ENCODE data around the gene TM4SF20. TPM values are rescaled to one million over a fixed set of nuclear protein-coding genes. Genes with fewer than 3 reads are reported as not detected.

Gene TM4SF20
- polyA plus RNA-seq, 1 experiment = 1.1 TPM

- DNase-seq (ENCODE audit: low read depth, low spot score) = no peak
- CTCF ChIA-PET = interaction anchor here (1.6 kb wide), 1 partner anchor 86 kb away, joined by 3 read pairs; no protein-coding TSS in a partner anchor
- TF ChIP-seq CTCF (IDR thresholded peaks at IDR 0.05; ENCODE audit: low read depth, low read length) = no peak
- Histone ChIP-seq H3K27ac (ENCODE audit: low read depth, low read length) (no peak overlapping the region), H3K9me3 (ENCODE audit: control insufficient read depth, insufficient read depth, low read length) (peaks cover 7% of the 10 kb centered on the region), H3K27me3 (ENCODE audit: control insufficient read depth, insufficient read depth, low read length) (no peaks in the 10 kb centered on the region), H3K4me3 (ENCODE audit: low read depth, low read length) (peak overlapping the region; percentile 87)
- POLR2A ChIA-PET = no interaction called here
These were observed 54.5 kb downstream of the TM4SF20 start for GRCh38 chr2:227324642-227324994.

GRCh38 chr2:227323818-227324217 is 55.3 kb downstream of the TM4SF20 start:
- CTCF ChIA-PET = interaction anchor here (1.6 kb wide), 1 partner anchor 85 kb away, joined by 3 read pairs; no protein-coding TSS in a partner anchor

GRCh38 chr2:227322530-227323205 is 56.4 kb downstream of the TM4SF20 start:
- Histone ChIP-seq H3K27ac (ENCODE audit: low read depth, low read length) (no peak overlapping the region), H3K9me3 (ENCODE audit: control insufficient read depth, insufficient read depth, low read length) (peaks cover 7% of the 10 kb centered on the region), H3K27me3 (ENCODE audit: control insufficient read depth, insufficient read depth, low read length) (no peaks in the 10 kb centered on the region), H3K4me3 (ENCODE audit: low read depth, low read length) (no peak overlapping the region)
- no peak for TF ChIP-seq CTCF (IDR thresholded peaks at IDR 0.05; ENCODE audit: low read depth, low read length)
- no peak for DNase-seq (ENCODE audit: low read depth, low spot score)
- ChIA-PET POLR2A (no interaction called here), CTCF (no interaction called here)

More at GRCh38 chr2:227323818-227324217, 55.3 kb downstream of the TM4SF20 start:
- POLR2A ChIA-PET = no interaction called here
- peaks cover 7% of the 10 kb centered on the region for H3K9me3 ChIP-seq (ENCODE audit: control insufficient read depth, insufficient read depth, low read length)
- H3K27me3 ChIP-seq (ENCODE audit: control insufficient read depth, insufficient read depth, low read length) = no peaks in the 10 kb centered on the region
- no peak overlapping the region for H3K4me3 ChIP-seq (ENCODE audit: low read depth, low read length)
- H3K27ac ChIP-seq (ENCODE audit: low read depth, low read length) = no peak overlapping the region
- DNase-seq (ENCODE audit: low read depth, low spot score) = no peak
- no peak for TF ChIP-seq CTCF (IDR thresholded peaks at IDR 0.05; ENCODE audit: low read depth, low read length)

GRCh38 chr2:227320305-227321094 is 58.6 kb downstream of the TM4SF20 start:
- Histone ChIP-seq H3K27ac (ENCODE audit: low read depth, low read length) (no peak overlapping the region), H3K27me3 (ENCODE audit: control insufficient read depth, insufficient read depth, low read length) (no peaks in the 10 kb centered on the region), H3K9me3 (ENCODE audit: control insufficient read depth, insufficient read depth, low read length) (peaks cover 7% of the 10 kb centered on the region), H3K4me3 (ENCODE audit: low read depth, low read length) (no peak overlapping the region)
- CTCF ChIA-PET = no interaction called here
- TF ChIP-seq CTCF (IDR thresholded peaks at IDR 0.05; ENCODE audit: low read depth, low read length) = no peak
- POLR2A ChIA-PET = no interaction called here
- DNase-seq (ENCODE audit: low read depth, low spot score) = no peak

GRCh38 chr2:227317834-227318233 is 61.3 kb downstream of the TM4SF20 start:
- CTCF ChIA-PET = no interaction called here

More at GRCh38 chr2:227317834-227318233, 61.3 kb downstream of the TM4SF20 start:
- no peak overlapping the region for H3K4me3 ChIP-seq (ENCODE audit: low read depth, low read length)
- no peak for TF ChIP-seq CTCF (IDR thresholded peaks at IDR 0.05; ENCODE audit: low read depth, low read length)
- H3K9me3 ChIP-seq (ENCODE audit: control insufficient read depth, insufficient read depth, low read length) = peaks cover 7% of the 10 kb centered on the region
- H3K27ac ChIP-seq (ENCODE audit: low read depth, low read length) = no peak overlapping the region
- POLR2A ChIA-PET = no interaction called here
- no peaks in the 10 kb centered on the region for H3K27me3 ChIP-seq (ENCODE audit: control insufficient read depth, insufficient read depth, low read length)
- DNase-seq (ENCODE audit: low read depth, low spot score) = no peak
